ENCODE data around the gene MAPK10. TPM values are rescaled to one million over a fixed set of nuclear protein-coding genes. Genes with fewer than 3 reads are reported as not detected.

The MAPK10 gene
- total and polyA plus RNA-seq, 4 donors: 0.82 to 3.6 (median 2.3) TPM

DNA sequence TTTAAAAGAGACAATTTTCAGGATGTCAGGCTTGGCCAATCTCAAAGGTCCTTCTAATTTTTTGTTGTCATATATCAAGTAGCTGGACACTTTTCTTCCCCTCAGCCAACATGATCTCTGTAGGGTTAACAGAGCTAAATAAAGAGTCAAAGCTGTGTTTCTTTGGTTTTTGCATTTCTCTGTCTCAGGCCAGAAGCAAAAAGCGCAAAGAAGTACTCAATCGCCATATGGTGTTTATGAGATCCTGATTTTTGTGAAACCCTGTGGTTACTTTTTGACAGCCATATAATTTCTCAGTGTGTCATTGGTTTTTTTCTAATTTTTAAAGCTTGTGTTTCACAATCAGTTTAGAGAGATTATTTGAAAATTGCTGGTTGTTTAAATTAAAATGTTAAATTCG lies 111.9 kb downstream of the MAPK10 start (continued):
- no peak for TF ChIP-seq FOXA1 (IDR thresholded peaks at IDR 0.05)

DNA sequence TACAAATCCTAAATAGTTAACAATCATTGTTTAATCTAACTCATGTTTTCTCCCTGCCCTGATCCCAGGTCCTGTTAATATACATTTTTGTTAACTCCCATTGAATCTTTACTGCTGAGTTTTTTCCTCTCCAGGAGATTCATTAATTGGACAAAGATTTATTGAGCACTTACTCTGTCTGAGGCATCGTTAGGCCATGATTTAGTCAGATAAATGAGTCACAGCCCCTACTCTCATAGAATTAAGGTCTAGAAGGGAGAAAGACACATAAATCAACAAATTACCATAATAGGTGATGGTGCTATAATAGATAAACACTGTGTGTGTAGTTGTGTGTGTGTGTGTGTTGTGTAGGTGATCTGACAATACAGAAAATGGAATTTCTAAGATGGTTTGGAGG lies 112.5 kb downstream of the MAPK10 start:
- Histone ChIP-seq H3K27ac (ENCODE audit: low read depth in 1 of 2, low read length in 2 of 2) (no peak overlapping the region), H3K9me3 (ENCODE audit: control insufficient read depth in 4 of 4, low read length in 3 of 4) (peaks cover 0 to 3% (median 0%) of the 10 kb centered on the region in 4 donors), H3K4me3 (ENCODE audit: low read depth in 1 of 3, low read length in 3 of 3) (no peak overlapping the region), H3K4me1 (ENCODE audit: control insufficient read depth in 4 of 4, insufficient read depth in 4 of 4, low read length in 3 of 4) (no peaks in the 10 kb centered on the region), H3K9ac (ENCODE audit: low read depth in 1 of 2, low read length in 2 of 2) (no peak overlapping the region), H3K36me3 (ENCODE audit: control insufficient read depth in 4 of 4, insufficient read depth in 3 of 4, low read depth in 1 of 4, low read length in 3 of 4) (no peaks in the 10 kb centered on the region), H3K27me3 (ENCODE audit: control insufficient read depth in 4 of 4, insufficient read depth in 4 of 4, low read length in 3 of 4) (peaks cover 0 to 2% (median 0%) of the 10 kb centered on the region in 4 donors)
- TF ChIP-seq YY1 (IDR thresholded peaks at IDR 0.05) (no peak), SP1 (IDR thresholded peaks at IDR 0.05) (no peak), RXRA (IDR thresholded peaks at IDR 0.05) (no peak)
- TF ChIP-seq, protein P1, sequence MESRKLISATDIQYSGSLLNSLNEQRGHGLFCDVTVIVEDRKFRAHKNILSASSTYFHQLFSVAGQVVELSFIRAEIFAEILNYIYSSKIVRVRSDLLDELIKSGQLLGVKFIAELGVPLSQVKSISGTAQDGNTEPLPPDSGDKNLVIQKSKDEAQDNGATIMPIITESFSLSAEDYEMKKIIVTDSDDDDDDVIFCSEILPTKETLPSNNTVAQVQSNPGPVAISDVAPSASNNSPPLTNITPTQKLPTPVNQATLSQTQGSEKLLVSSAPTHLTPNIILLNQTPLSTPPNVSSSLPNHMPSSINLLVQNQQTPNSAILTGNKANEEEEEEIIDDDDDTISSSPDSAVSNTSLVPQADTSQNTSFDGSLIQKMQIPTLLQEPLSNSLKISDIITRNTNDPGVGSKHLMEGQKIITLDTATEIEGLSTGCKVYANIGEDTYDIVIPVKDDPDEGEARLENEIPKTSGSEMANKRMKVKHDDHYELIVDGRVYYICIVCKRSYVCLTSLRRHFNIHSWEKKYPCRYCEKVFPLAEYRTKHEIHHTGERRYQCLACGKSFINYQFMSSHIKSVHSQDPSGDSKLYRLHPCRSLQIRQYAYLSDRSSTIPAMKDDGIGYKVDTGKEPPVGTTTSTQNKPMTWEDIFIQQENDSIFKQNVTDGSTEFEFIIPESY (IDR thresholded peaks at IDR 0.05): no peak
- WGBS: 79% methylated on average over 1 of the region's 1 CpG
- DNase-seq (ENCODE audit: low spot score): no peak

DNA sequence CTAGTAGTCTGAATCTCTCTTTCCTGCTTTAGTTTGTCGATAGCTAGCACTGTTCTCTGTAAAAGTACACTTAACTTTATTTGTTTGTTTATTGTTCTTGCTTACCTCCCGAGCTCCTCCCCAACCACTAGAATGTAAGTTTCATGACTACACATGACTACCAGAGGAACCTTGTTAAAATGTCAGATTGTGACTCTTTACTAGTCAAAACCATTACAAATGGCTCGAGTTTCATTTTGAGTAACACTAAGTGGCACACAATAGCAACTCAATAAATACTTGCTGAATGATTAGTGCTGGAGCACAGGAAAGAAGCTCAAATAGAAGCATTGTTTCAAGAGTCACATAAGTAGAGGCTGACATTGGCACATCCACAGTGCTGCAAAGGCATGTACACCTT lies 116.1 kb downstream of the MAPK10 start:
- H3K9me3 ChIP-seq (ENCODE audit: control insufficient read depth in 4 of 4, low read length in 3 of 4): peaks cover 0 to 3% (median 0%) of the 10 kb centered on the region in 4 donors
- no peaks in the 10 kb centered on the region for H3K27me3 ChIP-seq (ENCODE audit: control insufficient read depth in 4 of 4, insufficient read depth in 4 of 4, low read length in 3 of 4)
- no peaks in the 10 kb centered on the region for H3K36me3 ChIP-seq (ENCODE audit: control insufficient read depth in 4 of 4, insufficient read depth in 3 of 4, low read depth in 1 of 4, low read length in 3 of 4)
- H3K9ac ChIP-seq (ENCODE audit: low read depth in 1 of 2, low read length in 2 of 2): no peak overlapping the region
- no peak overlapping the region for H3K4me3 ChIP-seq (ENCODE audit: low read depth in 1 of 3, low read length in 3 of 3)
- H3K27ac ChIP-seq (ENCODE audit: low read depth in 1 of 2, low read length in 2 of 2): no peak overlapping the region
- H3K4me1 ChIP-seq (ENCODE audit: control insufficient read depth in 4 of 4, insufficient read depth in 4 of 4, low read length in 3 of 4): no peaks in the 10 kb centered on the region
- TF ChIP-seq NR2F2 (IDR thresholded peaks at IDR 0.05): no peak
- TF ChIP-seq, protein P2, sequence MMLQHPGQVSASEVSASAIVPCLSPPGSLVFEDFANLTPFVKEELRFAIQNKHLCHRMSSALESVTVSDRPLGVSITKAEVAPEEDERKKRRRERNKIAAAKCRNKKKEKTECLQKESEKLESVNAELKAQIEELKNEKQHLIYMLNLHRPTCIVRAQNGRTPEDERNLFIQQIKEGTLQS (IDR thresholded peaks at IDR 0.05): no peak
- no peak for TF ChIP-seq SP1 (IDR thresholded peaks at IDR 0.05)
- no peak for TF ChIP-seq RXRA (IDR thresholded peaks at IDR 0.05)
- TF ChIP-seq, protein P3, sequence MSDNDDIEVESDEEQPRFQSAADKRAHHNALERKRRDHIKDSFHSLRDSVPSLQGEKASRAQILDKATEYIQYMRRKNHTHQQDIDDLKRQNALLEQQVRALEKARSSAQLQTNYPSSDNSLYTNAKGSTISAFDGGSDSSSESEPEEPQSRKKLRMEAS (IDR thresholded peaks at IDR 0.05): no peak
- TF ChIP-seq HNF4A (conservative IDR thresholded peaks at IDR 0.05): no peak
- TF ChIP-seq, protein P1 (IDR thresholded peaks at IDR 0.05): no peak
- no peak for TF ChIP-seq EGR1 (IDR thresholded peaks at IDR 0.05; ENCODE audit: low read depth in 2 of 2)
- no peak for TF ChIP-seq FOXA2 (IDR thresholded peaks at IDR 0.05)
- no peak for DNase-seq (ENCODE audit: low spot score)
- WGBS: 69% methylated on average over 3 of the region's 3 CpGs

DNA sequence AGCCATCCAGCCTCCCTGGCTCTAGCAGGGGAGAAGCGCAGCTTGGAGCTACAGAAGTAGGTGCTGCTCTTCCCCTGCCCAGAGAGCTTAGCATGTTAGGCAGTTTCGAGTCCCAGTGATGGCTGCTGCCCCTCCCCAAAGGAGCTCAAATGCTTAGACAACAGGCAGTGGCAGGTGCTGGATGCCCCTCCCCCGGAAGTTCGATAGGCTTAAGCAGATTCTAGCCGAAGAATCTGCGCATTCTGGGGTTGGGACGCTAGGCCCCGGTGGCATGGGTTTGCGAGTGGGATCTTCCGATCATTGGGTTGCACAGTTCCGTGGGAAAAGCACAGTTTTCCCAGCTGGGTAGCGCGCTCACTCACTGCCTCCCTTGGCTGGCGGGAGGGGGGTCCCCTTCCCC lies 117.2 kb downstream of the MAPK10 start:
- H3K27ac ChIP-seq (ENCODE audit: low read depth in 1 of 2, low read length in 2 of 2): no peak overlapping the region
- no peaks in the 10 kb centered on the region for H3K27me3 ChIP-seq (ENCODE audit: control insufficient read depth in 4 of 4, insufficient read depth in 4 of 4, low read length in 3 of 4)
- peaks cover 0 to 3% (median 0%) of the 10 kb centered on the region in 4 donors for H3K9me3 ChIP-seq (ENCODE audit: control insufficient read depth in 4 of 4, low read length in 3 of 4)
- H3K4me3 ChIP-seq (ENCODE audit: low read depth in 1 of 3, low read length in 3 of 3): no peak overlapping the region
- WGBS: 91% methylated on average over 14 of the region's 14 CpGs
- no peaks in the 10 kb centered on the region for H3K36me3 ChIP-seq (ENCODE audit: control insufficient read depth in 4 of 4, insufficient read depth in 3 of 4, low read depth in 1 of 4, low read length in 3 of 4)
- DNase-seq (ENCODE audit: low spot score): no peak
- H3K9ac ChIP-seq (ENCODE audit: low read depth in 1 of 2, low read length in 2 of 2): no peak overlapping the region
- no peaks in the 10 kb centered on the region for H3K4me1 ChIP-seq (ENCODE audit: control insufficient read depth in 4 of 4, insufficient read depth in 4 of 4, low read length in 3 of 4)
- TF ChIP-seq, protein P2 (IDR thresholded peaks at IDR 0.05): no peak
- TF ChIP-seq, protein P3 (IDR thresholded peaks at IDR 0.05): no peak
- TF ChIP-seq FOXA1 (IDR thresholded peaks at IDR 0.05) (no peak), GABPA (IDR thresholded peaks at IDR 0.05 in 1 of 2, conservative IDR thresholded peaks at IDR 0.05 in 1 of 2) (no peak), SP1 (IDR thresholded peaks at IDR 0.05) (no peak), YY1 (IDR thresholded peaks at IDR 0.05) (no peak), TAF1 (conservative IDR thresholded peaks at IDR 0.05) (no peak)
- TF ChIP-seq, protein P4, sequence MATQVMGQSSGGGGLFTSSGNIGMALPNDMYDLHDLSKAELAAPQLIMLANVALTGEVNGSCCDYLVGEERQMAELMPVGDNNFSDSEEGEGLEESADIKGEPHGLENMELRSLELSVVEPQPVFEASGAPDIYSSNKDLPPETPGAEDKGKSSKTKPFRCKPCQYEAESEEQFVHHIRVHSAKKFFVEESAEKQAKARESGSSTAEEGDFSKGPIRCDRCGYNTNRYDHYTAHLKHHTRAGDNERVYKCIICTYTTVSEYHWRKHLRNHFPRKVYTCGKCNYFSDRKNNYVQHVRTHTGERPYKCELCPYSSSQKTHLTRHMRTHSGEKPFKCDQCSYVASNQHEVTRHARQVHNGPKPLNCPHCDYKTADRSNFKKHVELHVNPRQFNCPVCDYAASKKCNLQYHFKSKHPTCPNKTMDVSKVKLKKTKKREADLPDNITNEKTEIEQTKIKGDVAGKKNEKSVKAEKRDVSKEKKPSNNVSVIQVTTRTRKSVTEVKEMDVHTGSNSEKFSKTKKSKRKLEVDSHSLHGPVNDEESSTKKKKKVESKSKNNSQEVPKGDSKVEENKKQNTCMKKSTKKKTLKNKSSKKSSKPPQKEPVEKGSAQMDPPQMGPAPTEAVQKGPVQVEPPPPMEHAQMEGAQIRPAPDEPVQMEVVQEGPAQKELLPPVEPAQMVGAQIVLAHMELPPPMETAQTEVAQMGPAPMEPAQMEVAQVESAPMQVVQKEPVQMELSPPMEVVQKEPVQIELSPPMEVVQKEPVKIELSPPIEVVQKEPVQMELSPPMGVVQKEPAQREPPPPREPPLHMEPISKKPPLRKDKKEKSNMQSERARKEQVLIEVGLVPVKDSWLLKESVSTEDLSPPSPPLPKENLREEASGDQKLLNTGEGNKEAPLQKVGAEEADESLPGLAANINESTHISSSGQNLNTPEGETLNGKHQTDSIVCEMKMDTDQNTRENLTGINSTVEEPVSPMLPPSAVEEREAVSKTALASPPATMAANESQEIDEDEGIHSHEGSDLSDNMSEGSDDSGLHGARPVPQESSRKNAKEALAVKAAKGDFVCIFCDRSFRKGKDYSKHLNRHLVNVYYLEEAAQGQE (IDR thresholded peaks at IDR 0.05): no peak
- TF ChIP-seq, protein P1 (IDR thresholded peaks at IDR 0.05): no peak

Data from liver (tissue), 9 donors.